Prostate gland (tissue), 2 donors: ENCODE results near the gene PLEKHN1. TPM values are rescaled to one million over a fixed set of nuclear protein-coding genes. Genes with fewer than 3 reads are reported as not detected.

Experiments used
- DNase-seq: peaks from one replicate; pipeline ENCODE4 v3.0.0-alpha.2; 2019; ENCODE audit warnings: low spot score
- H3K27ac ChIP-seq, 2 donors: fragments of 200-600 bp; sonication (generic); 2 replicates each; pipeline ENCODE4 v1.5.1; 2017 to 2019
- H3K27me3 ChIP-seq: fragments of 200-600 bp; sonication (generic); replicated peaks from 2 replicates; pipeline ENCODE4 v1.5.1; 2019; ENCODE audit not compliant: insufficient read depth
- H3K36me3 ChIP-seq, 2 donors: fragments of 200-600 bp; sonication (generic); 1 replicate in 1 of 2; 2 replicates in 1 of 2; pipeline versions ENCODE4 v1.5.1 to v1.8.1; 2017 to 2019
- H3K4me1 ChIP-seq: fragments of 200-600 bp; sonication (generic); replicated peaks from 2 replicates; pipeline ENCODE4 v1.5.1; 2019
- H3K4me3 ChIP-seq, 2 donors: fragments of 200-600 bp; sonication (generic); 2 replicates each; pipeline ENCODE4 v1.5.1; 2017 to 2019
- H3K9me3 ChIP-seq: fragments of 200-600 bp; sonication (generic); 2 replicates; pipeline ENCODE4 v1.5.1; 2017
- POLR2A ChIP-seq: fragments of 450-650 bp; IDR thresholded peaks from one replicate; pipeline ENCODE4 v1.6.1; 2016; ENCODE audit warnings: antibody characterized with exemption, mild to moderate bottlenecking
- POLR2AphosphoS5 ChIP-seq: sonication (generic); formaldehyde crosslinking; IDR thresholded peaks from one replicate; pipeline ENCODE4 v1.6.1; 2017; ENCODE audit warnings: antibody characterized with exemption
- WGBS: methylation state at CpG from one replicate; pipeline ENCODE4 v1.1.5; 2018; 5-methylcytosine and 5-hydroxymethylcytosine counted together
- intact Hi-C: fragments of 100-400 bp; cut with DNase I; formaldehyde crosslinking; loops from one replicate; pipeline ENCODE4 v1.14.2; 2022
- total RNA-seq, 2 donors: library from RNA; depleted of rRNA; stranded (reverse); fragments of >200 nt; gene quantifications; one replicate each; pipeline ENCODE4 v1.1.0, GENCODE V29; 2016
- TF ChIP-seq, protein P1 (sequence below), 4 experiments: fragments of 200-600 bp in 2 of 4; fragments of 450-650 bp in 2 of 4; sonication (generic) in 2 of 4; IDR thresholded peaks; 1 replicate in 3 of 4; 2 replicates in 1 of 4; pipeline ENCODE4 v1.5.1; 2016 to 2019; ENCODE audit warnings: antibody characterized with exemption in 4 of 4, mild to moderate bottlenecking in 2 of 4, moderate library complexity in 2 of 4

PLEKHN1 gene
- total RNA-seq, 2 donors from 2014 or later = 1.4 to 6.4 TPM

- intact Hi-C loops = no loop called here
- no peak overlapping the region for H3K4me3 ChIP-seq
- H3K4me1 ChIP-seq = peaks cover 24% of the 10 kb centered on the region
- DNase-seq = no peak
- no peaks in the 10 kb centered on the region for H3K36me3 ChIP-seq
- WGBS = 20% methylated on average over 19 of the region's 21 CpGs
- no peaks in the 10 kb centered on the region for H3K27me3 ChIP-seq
- TF ChIP-seq POLR2A (no peak), POLR2AphosphoS5 (no peak)
- TF ChIP-seq, protein P1, sequence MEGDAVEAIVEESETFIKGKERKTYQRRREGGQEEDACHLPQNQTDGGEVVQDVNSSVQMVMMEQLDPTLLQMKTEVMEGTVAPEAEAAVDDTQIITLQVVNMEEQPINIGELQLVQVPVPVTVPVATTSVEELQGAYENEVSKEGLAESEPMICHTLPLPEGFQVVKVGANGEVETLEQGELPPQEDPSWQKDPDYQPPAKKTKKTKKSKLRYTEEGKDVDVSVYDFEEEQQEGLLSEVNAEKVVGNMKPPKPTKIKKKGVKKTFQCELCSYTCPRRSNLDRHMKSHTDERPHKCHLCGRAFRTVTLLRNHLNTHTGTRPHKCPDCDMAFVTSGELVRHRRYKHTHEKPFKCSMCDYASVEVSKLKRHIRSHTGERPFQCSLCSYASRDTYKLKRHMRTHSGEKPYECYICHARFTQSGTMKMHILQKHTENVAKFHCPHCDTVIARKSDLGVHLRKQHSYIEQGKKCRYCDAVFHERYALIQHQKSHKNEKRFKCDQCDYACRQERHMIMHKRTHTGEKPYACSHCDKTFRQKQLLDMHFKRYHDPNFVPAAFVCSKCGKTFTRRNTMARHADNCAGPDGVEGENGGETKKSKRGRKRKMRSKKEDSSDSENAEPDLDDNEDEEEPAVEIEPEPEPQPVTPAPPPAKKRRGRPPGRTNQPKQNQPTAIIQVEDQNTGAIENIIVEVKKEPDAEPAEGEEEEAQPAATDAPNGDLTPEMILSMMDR (IDR thresholded peaks at IDR 0.05) = no peak
- H3K27ac ChIP-seq = no peak overlapping the region
- H3K9me3 ChIP-seq = no peaks in the 10 kb centered on the region
Measured at GRCh38 chr1:939511-940106, 26.7 kb upstream of the PLEKHN1 start.

DNA sequence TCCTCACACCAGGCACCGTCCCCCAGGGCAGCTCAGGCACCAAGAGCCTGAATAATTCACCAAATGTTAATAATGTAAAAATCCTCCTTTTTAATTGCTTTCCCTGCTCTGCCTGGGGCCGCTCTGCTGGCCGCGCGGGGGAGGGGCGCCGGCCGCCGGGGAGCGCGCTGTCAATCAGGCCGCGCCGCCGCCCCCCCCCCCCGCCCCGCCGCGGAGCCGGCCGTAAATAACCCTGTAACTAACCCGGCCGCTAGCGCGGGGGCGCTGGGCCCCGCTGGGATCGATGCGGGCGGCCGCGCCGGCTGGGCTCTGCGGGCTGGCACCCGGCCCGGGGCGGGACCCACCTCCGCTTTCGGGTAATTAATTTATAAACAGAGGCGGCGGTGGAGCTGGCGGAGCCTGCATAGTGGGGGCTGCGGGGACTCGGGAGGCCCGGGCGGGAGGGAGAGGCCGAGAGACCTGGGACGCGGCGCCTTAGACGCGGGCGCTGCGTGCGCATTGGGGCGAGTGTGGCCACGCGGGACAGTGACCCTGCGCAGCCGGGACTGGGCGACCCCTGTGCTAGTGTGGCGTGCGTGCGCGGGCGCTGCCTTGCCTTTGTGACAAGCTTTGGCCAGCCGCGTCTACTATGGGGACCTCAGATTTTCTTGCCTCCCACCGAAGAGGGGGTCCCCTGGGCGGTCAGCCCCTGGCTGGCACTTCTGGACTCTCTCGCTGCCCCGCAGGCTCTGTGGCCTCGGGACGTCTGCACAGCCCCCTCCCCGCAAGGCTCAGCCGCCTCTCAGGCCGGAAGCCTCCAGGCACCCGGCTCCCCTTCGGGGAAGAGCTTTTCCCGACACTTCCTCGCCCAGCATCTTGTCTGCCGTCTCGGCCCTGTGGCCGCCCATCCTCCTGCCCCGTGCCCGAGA lies 25.9 kb upstream of the PLEKHN1 start:
- 1% methylated on average over 73 of the region's 86 CpGs for WGBS
- Histone ChIP-seq H3K4me3 (peak overlapping the region; percentile 10 to 23), H3K4me1 (peaks cover 20% of the 10 kb centered on the region), H3K36me3 (no peaks in the 10 kb centered on the region), H3K27me3 (no peaks in the 10 kb centered on the region), H3K27ac (peak overlapping the region; percentile 32 to 41), H3K9me3 (no peaks in the 10 kb centered on the region)
- TF ChIP-seq POLR2AphosphoS5 (no peak), POLR2A (no peak)
- TF ChIP-seq, protein P1 (IDR thresholded peaks at IDR 0.05) = no peak
- intact Hi-C loops = no loop called here
- no peak for DNase-seq

- no peaks in the 10 kb centered on the region for H3K27me3 ChIP-seq
- DNase-seq = no peak
- intact Hi-C loops = no loop called here
- 5% methylated on average over 36 of the region's 36 CpGs for WGBS
- H3K4me1 ChIP-seq = peaks cover 18% of the 10 kb centered on the region
- peak overlapping the region; percentile 32 to 41 for H3K27ac ChIP-seq
- H3K9me3 ChIP-seq = no peaks in the 10 kb centered on the region
- TF ChIP-seq POLR2A = no peak
- TF ChIP-seq POLR2AphosphoS5 = no peak
- TF ChIP-seq, protein P1 (IDR thresholded peaks at IDR 0.05) = no peak
- peak overlapping the region in 1 of 2 donors; percentile 31 for H3K4me3 ChIP-seq
- H3K36me3 ChIP-seq = no peaks in the 10 kb centered on the region
Measured at GRCh38 chr1:941015-941587, 25.2 kb upstream of the PLEKHN1 start.

DNA sequence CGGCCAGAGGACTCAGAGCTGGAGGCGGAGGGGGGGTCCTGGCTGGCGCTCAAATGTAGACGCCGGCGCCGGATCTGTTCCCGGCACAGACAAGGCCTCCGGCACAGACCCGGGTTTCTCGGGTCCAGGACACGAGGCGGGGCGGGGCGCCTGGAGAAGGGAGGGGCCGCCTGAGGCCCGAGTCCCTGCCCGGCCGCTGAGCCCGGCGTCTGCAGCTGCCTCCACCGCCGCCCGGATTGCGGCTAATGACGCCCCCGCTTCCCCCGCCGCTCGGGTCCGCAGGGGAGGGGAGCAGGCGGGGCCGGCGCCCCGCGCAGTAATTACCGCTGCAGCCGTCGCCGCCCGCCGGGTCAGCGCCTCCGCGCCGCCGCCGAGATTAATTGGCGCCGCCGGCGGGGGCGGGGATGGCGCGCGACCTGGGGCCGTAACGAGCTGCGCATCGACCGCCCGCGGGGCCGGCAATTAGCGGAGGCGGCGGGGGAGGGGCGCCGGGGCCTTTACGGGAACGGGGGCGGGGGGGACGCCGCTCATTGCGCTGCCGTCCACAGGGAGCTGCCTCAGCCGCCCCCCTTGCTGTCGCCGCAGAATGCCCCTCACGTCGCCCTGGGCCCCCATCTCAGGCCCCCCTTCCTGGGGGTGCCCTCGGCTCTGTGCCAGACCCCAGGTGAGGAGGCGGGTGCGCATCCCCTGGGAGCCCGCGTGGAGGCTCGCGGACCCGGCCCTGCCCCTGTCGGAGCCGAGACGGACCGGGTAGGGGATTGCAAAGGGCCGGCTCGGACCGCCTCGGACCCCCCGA lies 24.5 kb upstream of the PLEKHN1 start:
- no peaks in the 10 kb centered on the region for H3K9me3 ChIP-seq
- TF ChIP-seq, protein P1 (IDR thresholded peaks at IDR 0.05) = no peak
- TF ChIP-seq POLR2A = no peak
- no peak for TF ChIP-seq POLR2AphosphoS5
- DNase-seq = no peak
- 2% methylated on average over 63 of the region's 98 CpGs for WGBS
- H3K4me3 ChIP-seq = peak overlapping the region; percentile 21 to 31
- peak overlapping the region in 1 of 2 donors; percentile 41 for H3K27ac ChIP-seq
- no peaks in the 10 kb centered on the region for H3K27me3 ChIP-seq
- H3K36me3 ChIP-seq = no peaks in the 10 kb centered on the region
- intact Hi-C loops = no loop called here
- H3K4me1 ChIP-seq = peaks cover 18% of the 10 kb centered on the region
